SKM-1 (cell line): ENCODE data around the gene TRAPPC2L.
"Not testable (repeated sequence)": the region's sequence is repeated elsewhere in the genome, so short reads cannot be mapped to it uniquely, and the experiment has no call there.

Experiments used
- DNase-seq: peaks from one replicate; lab custom pipeline; 2025; ENCODE audit not compliant: unreplicated experiment; lab: John Stamatoyannopoulos, UW

TRAPPC2L gene

DNA sequence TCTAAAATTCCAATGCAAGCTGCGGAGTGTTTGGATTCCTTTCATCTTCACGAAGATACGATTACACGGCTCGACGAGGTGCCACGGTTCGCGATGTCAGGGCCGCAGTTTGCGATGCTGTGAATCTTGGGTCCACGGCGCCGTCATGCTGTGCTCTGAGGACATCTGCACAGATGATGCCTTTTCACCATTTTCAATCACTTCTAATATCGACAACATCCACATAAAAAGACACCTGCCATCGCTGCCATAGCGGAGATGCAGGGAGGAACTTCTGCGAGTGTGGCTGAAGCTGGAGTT, 38.4 kb upstream of the TRAPPC2L start:
- no peak for DNase-seq

DNA sequence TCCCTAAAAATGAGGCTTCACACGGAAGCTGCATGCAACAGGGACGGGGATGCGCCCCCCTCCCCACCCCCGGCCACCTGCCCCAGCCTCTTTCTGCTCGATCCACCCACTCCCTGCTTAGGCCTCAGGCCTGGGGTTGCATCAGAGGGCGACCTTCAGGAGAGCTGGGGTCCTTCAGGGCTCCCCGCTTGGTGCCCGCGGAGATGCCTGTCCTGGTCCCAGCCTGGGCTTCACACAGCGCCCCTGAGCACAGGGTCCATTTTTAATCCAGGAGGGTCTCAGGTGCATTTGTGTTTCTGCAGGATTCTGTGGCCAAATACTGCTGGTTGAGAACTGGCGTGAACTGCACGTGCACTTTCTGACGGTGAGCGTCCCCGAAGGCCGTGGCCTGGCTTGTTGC, 37.8 kb upstream of the TRAPPC2L start:
- DNase-seq: no peak

DNA sequence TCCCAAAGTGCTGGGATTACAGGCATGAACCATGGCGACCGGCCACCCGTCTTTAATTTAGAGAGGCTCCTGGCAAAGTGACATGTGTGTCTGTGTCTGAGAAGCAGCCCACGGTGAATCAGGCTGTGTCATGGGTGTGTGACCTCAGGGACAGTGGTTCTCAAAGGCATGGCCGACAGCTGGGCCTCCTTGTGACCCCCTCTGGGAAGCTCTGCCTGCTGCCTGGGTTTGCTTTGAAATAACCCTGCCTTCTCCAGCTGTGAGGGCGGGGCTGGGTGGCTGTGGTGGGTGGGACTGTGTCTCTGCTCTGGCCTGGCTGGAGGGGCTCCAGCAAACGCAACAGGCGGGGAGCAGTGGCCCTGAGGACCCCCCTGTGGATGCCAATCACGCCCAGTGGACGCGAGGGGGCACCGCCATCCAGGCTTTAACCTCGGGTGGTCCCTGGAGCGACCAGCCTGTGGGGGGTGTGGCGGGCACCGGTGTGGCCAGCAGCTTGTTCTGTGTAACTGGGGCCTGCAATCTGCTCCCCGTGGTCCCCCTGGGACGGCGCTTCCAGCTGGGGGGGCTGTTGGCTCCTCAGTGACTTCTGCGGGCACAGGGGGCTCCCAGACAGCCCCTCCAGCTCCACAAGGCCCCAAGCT, 36.4 kb upstream of the TRAPPC2L start:
- no peak for DNase-seq

DNA sequence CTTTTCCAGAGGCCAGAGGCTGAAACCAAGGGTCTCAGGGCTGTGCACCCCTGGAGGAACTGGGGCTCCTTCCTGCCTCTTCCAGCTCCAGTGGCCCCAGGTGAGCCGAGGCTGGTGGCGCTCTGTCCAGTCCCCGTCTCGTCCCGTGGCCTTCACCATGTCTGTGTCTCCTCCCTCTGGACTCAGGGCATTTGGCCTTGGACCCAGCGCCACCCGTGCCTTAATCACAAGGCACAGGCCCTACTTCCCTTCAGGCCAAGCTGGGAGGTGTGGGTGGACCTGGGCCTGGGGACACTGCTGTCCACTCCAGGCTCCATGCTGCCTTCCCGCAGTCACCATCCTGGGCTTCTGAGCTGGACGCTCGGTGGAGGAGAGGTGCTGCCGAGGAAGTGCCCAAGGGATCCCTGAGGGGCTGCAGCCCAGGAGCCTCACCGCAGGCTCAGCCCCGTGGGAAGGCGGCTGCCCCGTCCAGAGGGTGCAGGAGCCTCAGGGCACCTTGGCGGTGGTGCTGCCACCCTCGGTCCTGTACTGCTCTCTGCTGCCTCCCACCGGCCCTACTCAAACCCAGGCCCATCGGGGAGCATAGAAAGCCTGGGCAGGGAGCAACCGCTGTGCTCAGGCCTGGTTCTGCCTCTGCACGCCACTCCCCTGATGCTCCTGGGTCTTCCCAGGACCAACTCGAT, 35.6 kb upstream of the TRAPPC2L start:
- DNase-seq: no peak

GRCh38 chr16:88822281-88823040, 34.5 kb upstream of the TRAPPC2L start:
- no peak for DNase-seq

DNA sequence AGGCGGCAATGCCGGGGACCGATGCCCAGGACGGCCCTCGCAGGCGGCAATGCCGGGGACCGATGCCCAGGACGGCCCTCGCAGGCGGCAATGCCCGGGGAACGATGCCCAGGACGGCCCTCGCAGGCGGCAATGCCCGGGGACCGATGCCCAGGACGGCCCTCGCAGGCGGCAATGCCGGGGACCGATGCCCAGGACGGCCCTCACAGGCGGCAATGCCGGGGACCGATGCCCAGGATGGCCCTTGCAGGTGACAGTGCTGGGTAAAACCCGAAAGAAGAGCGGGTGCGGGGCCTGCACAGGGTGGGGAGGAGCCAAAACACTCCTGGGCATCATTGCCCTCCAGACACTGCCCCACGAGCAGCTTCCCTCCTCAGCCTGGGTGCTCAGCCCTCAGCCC, 33.3 kb upstream of the TRAPPC2L start:
- DNase-seq: not testable (repeated sequence)

GRCh38 chr16:88824256-88825077, 32.5 kb upstream of the TRAPPC2L start:
- no peak for DNase-seq

DNA sequence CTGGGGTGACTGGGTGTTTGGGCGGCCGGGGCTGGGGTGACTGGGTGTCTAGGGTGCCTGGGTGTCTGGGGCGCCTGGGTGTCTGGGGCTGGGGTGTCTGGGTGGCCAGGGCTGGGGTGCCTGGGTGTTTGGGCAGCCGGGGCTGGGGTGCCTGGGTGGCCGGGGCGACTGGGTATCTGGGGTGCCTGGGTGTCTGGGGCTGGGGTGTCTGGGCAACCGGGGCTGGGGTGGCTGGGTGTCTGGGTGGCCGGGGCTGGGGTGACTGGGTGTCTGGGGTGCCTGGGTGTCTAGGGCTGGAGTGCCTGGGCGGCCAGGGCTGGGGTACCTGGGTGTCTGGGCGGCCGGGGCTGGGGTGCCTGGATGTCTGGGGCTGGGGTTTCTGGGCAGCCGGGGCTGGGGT, 31.8 kb upstream of the TRAPPC2L start:
- no peak for DNase-seq

DNA sequence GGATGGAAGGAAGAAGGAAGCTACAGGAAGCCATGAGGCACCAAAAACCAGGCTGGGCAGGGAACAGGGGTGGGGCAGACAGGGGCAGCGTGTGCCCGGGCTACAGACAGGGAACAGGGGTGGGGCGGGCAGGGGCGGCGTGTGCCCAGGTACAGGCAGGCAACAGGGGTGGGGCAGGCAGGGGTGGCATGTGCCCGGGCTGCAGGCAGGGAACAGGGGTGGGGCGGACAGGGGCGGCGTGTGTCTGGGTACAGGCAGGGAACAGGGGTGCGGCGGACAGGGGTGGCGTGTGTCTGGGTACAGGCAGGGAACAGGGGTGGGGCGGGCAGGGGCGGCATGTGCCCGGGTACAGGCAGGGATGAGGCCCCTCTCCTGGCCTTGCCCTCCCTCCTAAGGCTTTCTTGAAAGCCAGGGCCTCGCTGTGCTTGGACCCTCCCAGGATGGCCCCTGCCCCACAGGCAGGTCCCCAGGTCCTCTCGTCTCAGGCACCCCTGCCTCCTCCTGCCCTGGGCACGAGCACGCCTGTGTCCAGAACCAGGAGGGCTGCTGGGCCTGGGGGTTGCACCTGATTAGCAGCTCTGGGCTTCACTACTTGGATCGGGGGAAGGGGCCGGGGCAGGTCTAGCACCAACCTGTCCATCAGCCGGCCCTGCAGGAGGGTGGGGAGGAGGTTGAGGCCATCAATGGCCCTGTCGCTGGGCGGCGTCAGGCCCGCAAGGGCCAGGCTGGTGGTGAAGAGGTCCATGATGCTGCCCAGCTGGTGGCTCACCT, 30.7 kb upstream of the TRAPPC2L start:
- DNase-seq: no peak

DNA sequence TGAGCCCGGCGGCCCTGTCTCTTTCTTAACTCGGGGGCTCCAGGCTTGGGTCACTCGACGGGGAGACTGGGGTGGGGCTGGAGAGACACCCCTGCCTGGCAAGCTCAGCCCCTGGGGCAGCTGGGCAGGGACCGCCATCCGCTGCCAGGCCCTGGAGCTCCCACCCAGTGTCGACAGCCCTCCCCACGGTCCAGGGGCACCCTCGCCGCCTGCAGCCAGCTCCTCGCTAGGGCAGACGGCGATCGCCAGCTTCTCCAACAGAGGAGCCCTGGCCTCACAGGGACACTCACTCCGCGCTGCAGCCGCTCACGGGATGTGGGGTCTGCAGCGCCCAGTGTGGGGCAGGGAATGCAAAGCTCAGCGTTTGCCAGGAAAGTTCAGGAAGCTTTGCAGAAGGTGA, 29.2 kb upstream of the TRAPPC2L start:
- no peak for DNase-seq

- DNase-seq: no peak
Measured at GRCh38 chr16:88828711-88829110, 28.2 kb upstream of the TRAPPC2L start.

DNA sequence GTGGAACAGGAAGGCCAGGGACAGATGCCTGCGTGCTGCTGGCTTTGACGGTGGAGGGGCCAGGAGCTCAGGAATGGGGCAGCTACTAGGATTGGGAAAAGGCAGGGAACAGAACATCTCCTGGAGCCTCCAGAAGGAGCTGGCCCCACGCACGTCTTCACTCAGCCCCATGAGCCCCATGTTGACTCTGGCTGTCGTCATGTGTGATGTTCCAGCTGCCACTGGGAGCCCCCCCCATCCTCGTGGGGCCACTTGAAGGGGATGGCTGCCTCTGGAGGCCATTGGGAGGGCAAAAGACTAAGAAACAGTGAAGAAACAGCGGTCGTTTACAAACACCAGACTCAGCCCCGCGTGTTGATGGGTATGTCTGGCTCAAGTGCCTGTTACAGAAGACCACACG, 26.7 kb upstream of the TRAPPC2L start:
- no peak for DNase-seq

GRCh38 chr16:88830783-88831182, 26.1 kb upstream of the TRAPPC2L start:
- no peak for DNase-seq

DNA sequence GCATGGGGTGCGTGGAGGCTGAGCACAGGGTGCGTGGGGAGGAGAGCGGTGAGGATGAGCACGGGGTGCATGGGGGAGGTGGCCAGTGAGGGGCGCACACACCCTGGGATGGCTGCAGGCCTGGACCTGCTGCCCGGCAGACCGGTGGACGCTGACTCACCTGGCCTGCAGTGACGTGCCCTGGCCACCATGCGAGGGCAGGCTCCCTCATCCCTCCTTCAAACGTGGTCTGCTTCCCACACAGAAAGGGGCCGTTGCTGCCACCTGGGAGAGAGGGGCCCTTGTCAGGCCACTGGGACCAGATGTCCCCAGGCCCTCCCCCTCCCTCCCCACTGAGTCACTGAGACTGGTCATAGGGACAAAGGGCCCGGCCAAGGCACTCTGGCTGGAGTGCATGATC, 25.1 kb upstream of the TRAPPC2L start:
- no peak for DNase-seq

DNA sequence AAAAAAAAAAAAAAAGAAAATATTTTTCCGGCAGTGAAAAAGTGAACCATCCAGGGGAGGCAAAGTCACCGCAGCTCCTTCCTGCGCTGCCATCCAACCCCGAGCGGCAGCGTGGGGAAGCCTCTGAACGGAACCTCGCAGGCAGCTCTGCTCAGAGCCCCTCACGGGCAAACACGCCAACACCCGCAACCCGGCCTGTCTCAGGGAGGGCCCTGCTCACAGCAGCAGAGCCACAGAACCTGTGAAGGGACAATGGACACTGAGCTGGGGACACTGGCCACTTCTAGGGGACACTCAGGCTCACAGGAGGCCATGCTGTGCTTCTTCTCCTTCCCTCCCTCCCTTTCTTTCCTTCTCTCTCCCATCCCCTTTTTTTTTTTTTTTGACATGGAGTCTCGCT, 23.8 kb upstream of the TRAPPC2L start:
- no peak for DNase-seq

- DNase-seq: no peak
Measured at GRCh38 chr16:88834670-88835069, 22.3 kb upstream of the TRAPPC2L start.

GRCh38 chr16:88835383-88835782, 21.5 kb upstream of the TRAPPC2L start:
- no peak for DNase-seq

DNA sequence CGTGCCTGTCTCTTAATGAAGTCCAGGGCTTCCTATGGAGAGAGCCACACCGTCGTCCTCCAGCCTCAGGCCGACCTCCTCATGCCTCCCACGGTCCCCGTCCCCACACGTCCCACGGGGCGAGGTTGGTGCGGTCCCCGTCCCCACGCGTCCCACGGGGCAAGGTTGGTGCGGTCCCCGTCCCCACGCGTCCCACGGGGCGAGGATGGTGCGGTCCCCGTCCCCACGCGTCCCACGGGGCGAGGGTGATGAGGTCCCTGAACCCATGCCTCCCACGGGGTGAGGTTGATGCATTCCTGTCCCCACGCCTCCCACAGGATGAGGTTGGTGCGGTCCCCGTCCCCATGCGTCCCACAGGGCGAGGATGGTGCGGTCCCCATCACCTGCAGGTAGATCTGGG, 21.1 kb upstream of the TRAPPC2L start:
- no peak for DNase-seq

DNA sequence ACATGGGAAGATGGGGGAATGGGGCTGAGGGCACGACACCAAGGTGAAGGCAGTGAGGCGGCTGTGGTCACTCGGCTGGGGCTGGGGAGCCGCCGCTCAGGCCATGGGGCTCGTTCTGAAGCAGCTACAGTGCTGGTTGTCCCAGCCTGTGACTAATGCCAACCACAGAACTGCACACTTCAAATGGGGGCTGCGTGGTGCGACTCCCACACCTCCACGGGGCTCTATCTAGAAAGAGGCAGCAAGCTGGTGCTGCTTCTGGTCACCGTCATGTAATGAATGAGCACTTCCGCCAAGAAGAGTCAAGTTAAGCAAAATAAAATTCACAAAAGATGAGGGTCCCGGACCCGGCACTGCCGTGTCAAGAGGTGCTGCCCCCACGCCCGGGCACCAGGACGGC, 20.1 kb upstream of the TRAPPC2L start:
- no peak for DNase-seq

GRCh38 chr16:88837806-88838205, 19.1 kb upstream of the TRAPPC2L start:
- DNase-seq: no peak

DNA sequence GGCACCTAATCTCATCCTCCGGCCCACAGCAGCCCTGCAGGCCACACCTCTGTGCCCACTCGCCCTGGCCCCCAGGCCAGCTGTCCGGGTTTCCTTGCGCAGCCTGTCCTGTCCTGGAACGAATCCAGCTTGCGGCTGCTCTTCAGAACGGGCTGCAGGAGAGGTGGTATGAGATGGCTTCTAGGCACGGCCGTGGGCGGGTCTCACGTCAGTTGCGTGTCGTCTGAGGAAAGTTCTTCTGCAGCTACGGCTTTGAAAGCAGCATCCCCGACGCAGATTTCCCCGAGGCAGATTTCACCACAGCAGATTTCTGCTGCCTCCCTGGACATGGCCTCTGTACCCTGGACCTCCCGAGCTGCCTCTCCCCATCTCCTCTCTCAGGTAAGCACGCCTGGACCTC, 18.4 kb upstream of the TRAPPC2L start:
- no peak for DNase-seq
